ENCODE measurements around the gene GDAP1L1. TPM values are rescaled to one million over a fixed set of nuclear protein-coding genes. Genes with fewer than 3 reads are reported as not detected.

Gene GDAP1L1
- total RNA-seq, 1 donor from 2014 or later: not detected

DNA sequence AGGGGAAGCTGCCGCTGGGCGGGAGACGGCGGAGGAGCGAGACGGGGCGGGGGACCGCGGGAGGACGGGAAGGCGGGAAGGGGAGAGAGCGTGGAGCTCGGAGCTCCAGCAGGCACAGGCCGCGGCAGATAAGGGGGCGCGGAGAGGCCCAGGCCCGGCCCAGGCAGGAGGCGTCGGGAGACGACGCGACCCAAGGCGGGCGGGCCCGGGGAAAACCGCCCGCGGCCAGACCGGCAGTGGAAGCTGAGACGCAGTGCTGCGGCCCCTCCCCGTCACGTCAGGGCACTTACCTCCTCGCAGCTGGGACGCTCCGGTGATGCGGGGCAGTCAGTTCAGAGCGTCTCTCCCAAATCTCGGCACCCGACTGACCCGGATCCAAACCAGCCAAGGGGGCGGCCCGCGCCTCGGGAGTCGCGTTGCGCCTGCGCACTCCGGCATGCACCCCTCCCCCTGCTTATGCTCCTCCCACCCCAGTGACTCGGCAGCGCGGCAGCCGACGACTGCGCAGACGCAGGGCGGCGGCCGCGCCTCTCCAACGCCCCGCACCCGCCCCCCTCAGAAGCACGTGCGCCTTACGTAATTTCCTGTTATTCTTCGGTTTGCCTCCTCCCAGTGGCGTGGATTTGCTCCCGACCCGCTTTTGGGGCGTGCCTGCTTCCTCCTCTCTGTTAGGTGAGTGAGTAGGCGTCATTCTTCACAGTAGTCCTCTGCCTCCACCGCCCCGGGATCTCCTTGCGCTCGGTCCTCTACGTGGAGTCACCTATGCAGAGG, 36.5 kb upstream of the GDAP1L1 start, which contains the start of gene OSER1:
TSS of gene OSER1 (minus strand) at position 366 of the 771 bp plus-strand sequence. CDS start 3,814 bp downstream, outside the sequence.
- intact Hi-C loops (cut with micrococcal nuclease): loop anchor here (1.0 to 10.0 kb wide), 7 partner anchors 11 to 753 kb away; partner anchors contain the start of genes FITM2, SERINC3, SRSF6 and TTPAL
- no peaks in the 10 kb centered on the region for H3K9me3 Mint-ChIP-seq
- peak; percentile 100 for DNase-seq
- peak within 1 kb of the TSS; percentile 91 for H3K27ac Mint-ChIP-seq
- H3K4me1 Mint-ChIP-seq: peaks cover 52% of the 10 kb centered on the region
- H3K4me3 Mint-ChIP-seq: peak within 1 kb of the TSS; percentile 94
- H3K27me3 Mint-ChIP-seq: peaks cover 2% of the 10 kb centered on the region
- peaks cover 10% of the 10 kb centered on the region for H3K36me3 Mint-ChIP-seq (ENCODE audit: low read depth)

DNA sequence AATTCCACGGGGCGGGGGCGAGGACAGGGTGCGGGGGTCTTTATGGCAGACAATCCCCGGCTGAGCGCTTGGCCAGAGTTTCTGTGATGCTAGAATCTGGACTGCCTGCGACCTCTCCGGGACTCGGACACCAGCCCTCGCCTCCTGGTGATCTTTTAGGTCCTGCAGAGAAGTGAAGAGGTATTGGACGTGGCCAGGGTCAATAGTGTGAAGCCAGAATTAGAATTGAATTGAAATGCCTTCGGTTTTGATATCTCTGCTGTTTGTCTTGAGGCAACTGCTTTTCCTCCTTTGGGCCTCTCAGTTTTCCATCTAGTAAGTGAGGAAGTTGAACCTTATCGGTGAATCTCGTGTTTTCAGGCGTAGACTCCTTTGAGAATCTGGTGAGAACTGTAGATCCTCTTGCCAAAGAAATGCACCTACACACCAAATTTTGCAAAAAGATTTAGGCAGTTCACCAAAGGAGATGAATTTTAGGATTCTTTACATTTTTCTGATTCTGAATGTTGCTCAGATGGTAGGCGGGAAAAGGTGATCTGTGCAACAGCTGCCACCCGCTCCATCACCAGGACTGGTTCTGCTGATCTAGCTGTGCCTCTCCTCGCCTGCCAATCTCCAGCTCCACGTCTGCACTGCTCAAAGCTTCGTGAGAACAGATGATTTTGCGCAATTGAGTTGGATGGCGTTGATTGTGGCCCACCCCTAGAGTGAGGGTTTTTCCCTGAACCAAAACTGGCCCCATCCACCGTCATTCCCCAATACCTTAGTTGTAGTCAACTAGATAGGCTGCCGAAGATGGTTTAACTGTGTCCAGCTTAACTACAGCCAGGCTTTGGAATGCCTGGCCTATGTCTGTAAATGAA, 35.7 kb upstream of the GDAP1L1 start:
- Mint-ChIP-seq H3K27me3 (peaks cover 2% of the 10 kb centered on the region), H3K4me1 (peaks cover 51% of the 10 kb centered on the region), H3K9me3 (no peaks in the 10 kb centered on the region), H3K27ac (peak overlapping the region; percentile 91), H3K4me3 (peak overlapping the region; percentile 94), H3K36me3 (ENCODE audit: low read depth) (peaks cover 5% of the 10 kb centered on the region)
- DNase-seq: peak; percentile 68
- intact Hi-C loops (cut with micrococcal nuclease): loop anchor here (2.0 to 10.0 kb wide), 5 partner anchors 263 to 754 kb away; partner anchors contain the start of genes SERINC3, SRSF6, TTPAL and YWHAB

DNA sequence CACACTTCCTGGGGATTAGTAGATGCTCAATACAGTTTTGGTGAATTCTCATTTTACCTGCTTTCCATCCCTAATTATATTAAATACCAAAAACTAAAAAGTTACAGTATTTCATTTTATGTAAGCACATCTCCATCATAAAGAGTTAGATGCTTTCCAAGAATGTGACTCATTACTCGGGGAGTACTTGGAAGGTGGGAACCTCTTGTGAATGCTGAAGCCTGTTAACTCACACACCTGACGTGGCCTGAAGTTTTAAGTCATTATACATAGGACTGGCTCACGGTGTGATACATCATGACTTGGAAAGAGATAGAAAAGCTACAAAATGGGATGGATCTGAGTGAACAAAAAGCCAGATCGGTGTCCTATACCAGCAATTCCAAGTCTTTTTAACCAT, 34.3 kb upstream of the GDAP1L1 start:
- no peaks in the 10 kb centered on the region for H3K9me3 Mint-ChIP-seq
- H3K27ac Mint-ChIP-seq: no peak overlapping the region
- H3K4me1 Mint-ChIP-seq: peaks cover 48% of the 10 kb centered on the region
- intact Hi-C loops (cut with micrococcal nuclease): loop anchor here (5.0 to 10.0 kb wide), 3 partner anchors 312 to 755 kb away; partner anchors contain the start of genes SERINC3 and SRSF6
- H3K36me3 Mint-ChIP-seq (ENCODE audit: low read depth): peaks cover 4% of the 10 kb centered on the region
- no peak for DNase-seq
- peaks cover 2% of the 10 kb centered on the region for H3K27me3 Mint-ChIP-seq
- H3K4me3 Mint-ChIP-seq: no peak overlapping the region

DNA sequence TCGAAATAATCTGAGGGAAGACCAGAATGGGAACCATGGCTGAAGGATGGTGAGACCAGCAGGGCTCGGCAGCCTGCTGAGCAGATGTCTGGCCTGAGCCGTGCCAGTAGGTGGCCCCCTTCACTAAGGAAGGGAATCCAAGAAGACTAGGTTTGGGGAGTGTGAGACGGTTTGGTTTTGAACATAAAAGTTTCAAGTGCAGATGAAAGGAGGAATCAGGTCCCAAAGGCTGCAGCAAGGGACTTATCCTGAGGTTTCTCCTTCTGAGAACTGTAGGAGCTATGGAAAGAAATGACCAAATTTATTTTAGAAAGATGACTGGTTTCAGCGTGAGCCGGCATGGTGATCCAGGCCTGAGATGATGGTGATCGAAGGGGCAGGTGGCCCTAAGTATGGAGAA, 32.0 kb upstream of the GDAP1L1 start:
- peak; percentile 93 for DNase-seq
- peaks cover 47% of the 10 kb centered on the region for H3K4me1 Mint-ChIP-seq
- no peak overlapping the region for H3K27ac Mint-ChIP-seq
- H3K9me3 Mint-ChIP-seq: no peaks in the 10 kb centered on the region
- peaks cover 4% of the 10 kb centered on the region for H3K36me3 Mint-ChIP-seq (ENCODE audit: low read depth)
- intact Hi-C loops (cut with micrococcal nuclease): loop anchor here (1.0 to 10.0 kb wide), 5 partner anchors 169 to 517 kb away; partner anchors contain the start of gene SERINC3
- peaks cover 2% of the 10 kb centered on the region for H3K27me3 Mint-ChIP-seq
- no peak overlapping the region for H3K4me3 Mint-ChIP-seq

DNA sequence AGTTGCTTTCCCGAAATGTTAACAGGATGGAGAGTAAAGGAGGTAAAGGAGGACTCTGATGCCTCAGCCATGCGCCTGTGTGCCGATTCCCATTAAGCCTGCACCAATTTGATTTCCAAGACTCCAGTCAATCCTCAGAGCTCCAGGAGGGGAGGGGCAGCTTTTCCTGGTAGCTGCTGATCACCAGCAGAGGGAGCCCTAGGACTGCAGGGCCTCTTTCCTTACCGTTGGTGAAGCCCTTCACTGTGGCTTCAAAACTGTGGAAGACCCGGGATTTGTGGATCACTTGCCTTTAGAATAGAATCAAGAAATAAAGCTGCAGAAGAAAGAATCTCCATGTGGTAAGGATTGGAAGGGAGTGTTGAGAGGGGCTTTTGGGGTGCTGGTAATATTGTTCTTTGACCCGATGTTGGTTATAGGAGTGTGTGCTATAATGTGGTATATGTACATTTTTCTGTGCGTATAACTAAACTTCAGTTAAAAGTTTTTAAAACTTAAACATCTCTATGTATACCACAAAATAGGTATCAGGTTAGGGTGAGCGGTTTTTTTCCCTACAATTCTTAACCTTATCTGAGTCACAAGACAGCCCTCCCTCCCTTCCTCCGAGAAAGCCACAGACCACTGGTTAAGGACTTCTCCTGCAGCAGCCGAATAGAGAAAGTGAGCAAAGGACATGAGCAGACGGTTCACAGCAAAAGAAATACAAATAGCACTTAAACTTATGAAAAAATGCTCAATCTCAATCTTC, 29.6 kb upstream of the GDAP1L1 start:
- Mint-ChIP-seq H3K4me1 (peaks cover 30% of the 10 kb centered on the region), H3K27ac (peak overlapping the region; percentile 63), H3K36me3 (ENCODE audit: low read depth) (no peaks in the 10 kb centered on the region), H3K27me3 (no peaks in the 10 kb centered on the region), H3K9me3 (no peaks in the 10 kb centered on the region), H3K4me3 (peak overlapping the region; percentile 77)
- intact Hi-C loops (cut with micrococcal nuclease): loop anchor here (1.0 to 10.0 kb wide), 7 partner anchors 94 to 515 kb away; partner anchors contain the start of genes FITM2 and SERINC3
- DNase-seq: peak; percentile 92

DNA sequence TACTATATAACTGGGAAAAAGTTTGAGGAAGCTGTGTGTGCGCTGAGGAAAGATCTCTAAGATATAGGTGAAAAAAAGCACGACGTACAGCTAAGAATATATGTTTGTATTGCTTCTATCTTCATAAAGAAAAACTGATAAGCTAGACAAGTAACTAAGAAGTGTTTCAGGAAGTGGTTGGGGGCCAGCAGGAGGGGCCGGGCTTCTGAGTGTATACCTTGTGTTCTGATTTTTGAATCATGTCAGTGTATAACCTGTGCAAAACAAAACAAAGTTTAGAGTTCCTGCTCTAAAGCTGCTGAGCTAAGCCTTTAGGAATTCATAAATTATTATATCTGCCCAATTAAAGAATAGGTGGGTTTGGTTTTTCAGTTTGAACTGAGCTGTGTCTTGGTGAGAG, 28.7 kb upstream of the GDAP1L1 start:
- Mint-ChIP-seq H3K27me3 (no peaks in the 10 kb centered on the region), H3K36me3 (ENCODE audit: low read depth) (no peaks in the 10 kb centered on the region), H3K4me3 (peak overlapping the region; percentile 77), H3K9me3 (no peaks in the 10 kb centered on the region), H3K27ac (peak overlapping the region; percentile 21), H3K4me1 (peaks cover 30% of the 10 kb centered on the region)
- peak; percentile 82 for DNase-seq
- intact Hi-C loops (cut with micrococcal nuclease): loop anchor here (5.0 to 10.0 kb wide), 4 partner anchors 244 to 514 kb away; partner anchors contain the start of gene SERINC3

DNA sequence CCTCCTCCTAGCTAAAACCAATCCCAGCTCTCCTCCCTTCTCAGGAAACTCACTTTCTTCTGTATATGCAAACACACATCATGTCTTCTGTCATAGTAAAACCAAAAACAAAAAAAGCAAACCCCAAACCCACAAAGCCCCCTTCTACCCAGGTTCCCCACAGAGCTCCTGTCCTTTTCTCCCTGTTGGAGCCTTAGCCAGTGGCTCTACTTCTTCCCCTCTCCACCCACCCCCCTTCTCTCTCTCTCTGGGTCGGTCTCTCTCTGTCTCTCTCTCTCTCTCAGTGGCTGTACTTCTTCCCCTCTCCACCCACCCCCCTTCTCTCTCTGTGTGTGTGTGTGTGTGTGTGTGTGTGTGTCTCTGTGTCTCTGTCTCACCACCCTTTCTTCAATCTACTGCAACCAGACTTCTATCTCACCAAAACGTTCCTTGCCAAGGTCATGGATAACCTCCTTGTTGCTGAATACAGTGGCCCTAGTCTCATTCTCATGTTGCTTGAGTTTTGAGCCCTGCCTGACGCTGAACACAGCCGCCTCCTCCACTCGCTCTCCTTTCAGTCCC, 27.9 kb upstream of the GDAP1L1 start:
- peak overlapping the region; percentile 70 for H3K4me3 Mint-ChIP-seq
- DNase-seq: no peak
- H3K4me1 Mint-ChIP-seq: peaks cover 30% of the 10 kb centered on the region
- H3K9me3 Mint-ChIP-seq: no peaks in the 10 kb centered on the region
- H3K27ac Mint-ChIP-seq: peak overlapping the region; percentile 63
- no peaks in the 10 kb centered on the region for H3K27me3 Mint-ChIP-seq
- intact Hi-C loops (cut with micrococcal nuclease): loop anchor here (5.0 to 10.0 kb wide), 4 partner anchors 243 to 513 kb away; partner anchors contain the start of gene SERINC3
- H3K36me3 Mint-ChIP-seq (ENCODE audit: low read depth): no peaks in the 10 kb centered on the region

DNA sequence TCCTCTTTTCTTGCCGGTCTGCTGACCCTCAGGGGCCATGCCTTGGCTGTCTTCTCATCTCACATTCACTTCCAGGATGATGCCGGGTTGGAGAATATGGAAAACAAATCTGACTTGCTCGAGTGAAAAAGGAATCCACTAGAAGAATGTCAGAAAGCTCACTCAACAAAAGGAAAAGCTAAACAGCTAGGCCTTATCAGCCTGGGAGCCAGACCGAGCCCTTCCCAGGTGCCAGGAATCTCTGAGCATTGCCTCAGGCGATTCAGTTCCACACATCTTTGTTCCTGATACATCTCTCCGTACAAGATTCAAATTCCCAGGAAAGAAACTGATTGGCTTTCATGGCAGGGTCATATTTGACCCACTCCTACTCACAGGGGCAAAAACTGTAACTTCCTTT, 27.3 kb upstream of the GDAP1L1 start:
- H3K36me3 Mint-ChIP-seq (ENCODE audit: low read depth): no peaks in the 10 kb centered on the region
- no peak overlapping the region for H3K4me3 Mint-ChIP-seq
- H3K4me1 Mint-ChIP-seq: peaks cover 30% of the 10 kb centered on the region
- intact Hi-C loops (cut with micrococcal nuclease): loop anchor here (5.0 to 10.0 kb wide), 4 partner anchors 243 to 513 kb away; partner anchors contain the start of gene SERINC3
- no peaks in the 10 kb centered on the region for H3K9me3 Mint-ChIP-seq
- no peak overlapping the region for H3K27ac Mint-ChIP-seq
- H3K27me3 Mint-ChIP-seq: no peaks in the 10 kb centered on the region
- DNase-seq: no peak

DNA sequence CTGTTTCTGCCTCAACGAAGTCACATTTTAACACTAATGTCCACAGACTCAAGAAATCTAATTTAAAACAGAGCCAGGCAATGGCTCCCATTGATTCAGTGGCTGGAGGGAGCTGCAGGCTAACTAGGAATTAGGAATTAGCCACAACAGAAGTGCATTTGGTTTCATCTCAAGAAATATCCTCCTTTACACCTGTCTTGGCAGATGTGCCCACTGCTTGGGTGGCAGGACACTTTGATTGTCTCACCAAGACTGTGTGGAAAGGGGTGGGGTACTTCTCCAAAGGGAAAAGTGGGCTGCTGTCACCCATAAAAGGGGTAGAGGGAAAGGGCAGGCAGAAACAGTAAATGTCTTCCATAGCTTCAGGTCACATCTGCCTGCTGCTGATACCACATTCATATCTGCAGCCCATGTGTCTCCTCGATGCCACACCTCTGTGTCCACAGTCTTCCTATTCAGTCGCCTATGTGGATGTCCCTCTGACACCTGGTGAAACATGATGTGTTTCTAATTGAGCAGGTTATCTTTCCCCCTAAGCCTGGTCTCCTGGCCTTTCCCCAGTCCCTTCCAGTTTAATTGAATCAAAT, 25.6 kb upstream of the GDAP1L1 start:
- Mint-ChIP-seq H3K4me3 (no peak overlapping the region), H3K4me1 (peaks cover 27% of the 10 kb centered on the region), H3K9me3 (no peaks in the 10 kb centered on the region), H3K27me3 (no peaks in the 10 kb centered on the region), H3K36me3 (ENCODE audit: low read depth) (no peaks in the 10 kb centered on the region), H3K27ac (no peak overlapping the region)
- no peak for DNase-seq
- intact Hi-C loops (cut with micrococcal nuclease): no loop called here

DNA sequence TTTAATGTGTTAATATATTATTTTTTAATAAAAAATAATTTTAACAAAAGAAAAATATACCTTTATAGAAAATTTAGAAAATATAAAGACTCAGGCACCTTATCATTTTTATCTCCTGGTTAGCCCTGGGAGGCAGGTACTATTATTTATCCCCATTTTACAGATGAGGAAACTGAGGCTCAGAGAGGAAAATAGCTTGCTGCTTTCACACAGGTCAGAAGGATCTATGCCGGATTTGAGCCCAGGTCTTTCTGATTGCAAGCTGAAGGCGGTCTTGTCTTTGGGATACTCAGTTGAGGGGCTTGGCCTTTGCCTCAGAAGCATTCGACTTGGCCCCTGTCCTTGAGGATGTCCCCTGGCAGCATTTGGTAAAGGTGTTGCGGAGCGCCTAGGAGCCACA, 25.1 kb upstream of the GDAP1L1 start:
- no peaks in the 10 kb centered on the region for H3K9me3 Mint-ChIP-seq
- DNase-seq: no peak
- H3K36me3 Mint-ChIP-seq (ENCODE audit: low read depth): no peaks in the 10 kb centered on the region
- no peaks in the 10 kb centered on the region for H3K27me3 Mint-ChIP-seq
- peaks cover 27% of the 10 kb centered on the region for H3K4me1 Mint-ChIP-seq
- no peak overlapping the region for H3K27ac Mint-ChIP-seq
- H3K4me3 Mint-ChIP-seq: no peak overlapping the region
- intact Hi-C loops (cut with micrococcal nuclease): no loop called here

DNA sequence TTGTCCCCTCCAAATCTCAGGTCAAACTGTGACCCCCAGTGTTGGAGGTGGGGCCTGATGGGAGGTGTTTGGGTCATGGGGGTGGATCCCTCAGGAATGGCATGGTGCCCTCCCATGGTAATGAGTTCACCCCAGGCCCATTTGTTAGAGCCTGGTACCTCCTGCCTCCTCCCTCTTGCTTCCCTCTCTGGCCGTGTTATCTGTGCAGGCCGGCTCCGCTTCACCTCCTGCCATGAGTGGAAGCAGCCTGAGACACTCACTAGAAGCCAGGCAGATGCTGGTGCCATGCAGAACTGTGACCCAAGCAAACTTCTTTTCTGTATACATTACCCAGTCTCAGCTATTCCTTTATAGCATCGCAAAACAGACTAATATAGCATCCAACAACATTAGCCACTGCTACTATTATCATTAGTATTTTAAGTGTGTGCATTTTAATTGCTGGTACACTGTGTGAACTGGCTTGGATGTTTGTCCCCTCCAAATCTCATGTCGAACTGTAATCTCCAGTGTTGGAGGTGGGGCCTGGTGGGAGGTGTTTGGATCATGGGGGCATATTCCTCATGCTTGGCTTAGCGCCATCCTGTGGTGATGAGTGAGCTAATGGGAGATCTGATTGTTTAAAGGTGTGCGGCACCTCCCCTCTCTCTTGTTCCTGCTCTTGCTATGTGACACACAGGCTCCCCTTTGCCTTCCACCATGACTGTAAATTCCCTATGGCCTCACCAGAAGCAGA, 24.3 kb upstream of the GDAP1L1 start:
- DNase-seq: no peak
- Mint-ChIP-seq H3K36me3 (ENCODE audit: low read depth) (no peaks in the 10 kb centered on the region), H3K9me3 (no peaks in the 10 kb centered on the region), H3K4me3 (no peak overlapping the region), H3K27me3 (no peaks in the 10 kb centered on the region), H3K27ac (no peak overlapping the region), H3K4me1 (peaks cover 20% of the 10 kb centered on the region)
- intact Hi-C loops (cut with micrococcal nuclease): no loop called here

DNA sequence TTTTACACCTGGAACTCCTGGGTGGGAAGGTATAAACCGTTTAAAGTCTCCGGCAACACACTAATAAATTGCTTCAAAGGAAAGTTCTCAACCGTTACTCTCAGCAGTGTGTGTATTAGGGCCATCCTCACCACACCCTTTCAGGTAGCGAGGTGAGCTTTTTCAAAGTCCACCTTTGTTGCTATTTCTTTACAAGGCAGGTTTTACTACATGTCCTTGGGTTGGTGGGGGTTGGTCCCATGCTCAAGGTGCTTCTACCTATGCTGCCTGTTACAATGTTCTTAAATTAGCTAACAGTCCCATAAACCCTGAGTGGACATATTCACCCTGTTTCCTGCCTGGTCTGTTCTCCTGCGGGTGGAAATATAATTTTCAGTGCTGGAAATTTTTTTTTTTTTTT, 23.4 kb upstream of the GDAP1L1 start:
- H3K4me3 Mint-ChIP-seq: no peak overlapping the region
- intact Hi-C loops (cut with micrococcal nuclease): no loop called here
- no peaks in the 10 kb centered on the region for H3K27me3 Mint-ChIP-seq
- no peaks in the 10 kb centered on the region for H3K36me3 Mint-ChIP-seq (ENCODE audit: low read depth)
- H3K9me3 Mint-ChIP-seq: no peaks in the 10 kb centered on the region
- no peak overlapping the region for H3K27ac Mint-ChIP-seq
- peaks cover 11% of the 10 kb centered on the region for H3K4me1 Mint-ChIP-seq
- no peak for DNase-seq

All from activated CD4-positive, alpha-beta T cell treated with anti-CD3 and anti-CD28 coated beads, Interleukin-2, amount 10 ng/mL, durations not matched to agents 24 days and 14 days (primary cell).